A673 (cell line): ENCODE data around the gene ADGRG1. TPM values are rescaled to one million over a fixed set of nuclear protein-coding genes. Genes with fewer than 3 reads are reported as not detected.

ENCODE experiments used
- BruUV-seq: library from RNA; stranded (reverse); fragments of 400-500 nt; replicated peaks from 2 replicates; lab custom pipeline; 2021; lab: Mats Ljungman, UMichigan
- CTCF ChIA-PET: fragments of 300-600 bp; sonication (Branson Sonifier 250); formaldehyde crosslinking; loops from one replicate; lab custom pipeline; 2022; ENCODE audit warnings: antibody characterized with exemption; lab: Charles Lee
- POLR2A ChIA-PET: fragments of 300-600 bp; sonication (Branson Sonifier 250); formaldehyde crosslinking; loops from one replicate; lab custom pipeline; 2022; ENCODE audit warnings: antibody characterized with exemption; ENCODE audit not compliant: low non-redundant PET; lab: Charles Lee
- DNase-seq: peaks from one replicate; pipeline ENCODE4 v3.0.0-alpha.2; 2015; ENCODE audit warnings: low spot score
- H3K27ac ChIP-seq: fragments of 200-600 bp; sonication (generic); 2 replicates; pipeline ENCODE4 v1.5.1; 2016; ENCODE audit warnings: mixed run types, low read depth, mild to moderate bottlenecking, mixed read lengths, antibody characterized with exemption, low read length; ENCODE audit not compliant: poor library complexity, severe bottlenecking
- H3K27me3 ChIP-seq: fragments of 200-600 bp; sonication (generic); replicated peaks from 2 replicates; pipeline ENCODE4 v1.6.1; 2017; ENCODE audit warnings: mixed run types, low read depth, mild to moderate bottlenecking, mixed read lengths, antibody characterized with exemption, low read length; ENCODE audit not compliant: insufficient read depth, poor library complexity
- H3K36me3 ChIP-seq: fragments of 200-600 bp; sonication (generic); 2 replicates; pipeline ENCODE4 v1.6.1; 2016; ENCODE audit warnings: mixed run types, mild to moderate bottlenecking, mixed read lengths, antibody characterized with exemption, low read length; ENCODE audit not compliant: insufficient read depth, poor library complexity, severe bottlenecking
- H3K4me1 ChIP-seq: fragments of 200-600 bp; sonication (generic); 2 replicates; pipeline ENCODE4 v1.6.1; 2017; ENCODE audit warnings: mixed run types, mild to moderate bottlenecking, mixed read lengths, antibody characterized with exemption, low read length; ENCODE audit not compliant: insufficient read depth, poor library complexity, severe bottlenecking
- H3K4me3 ChIP-seq: fragments of 200-600 bp; sonication (generic); 2 replicates; pipeline ENCODE4 v1.5.1; 2016; ENCODE audit warnings: low read depth, mixed run types, mild to moderate bottlenecking, mixed read lengths, low read length; ENCODE audit not compliant: poor library complexity, severe bottlenecking
- H3K9me3 ChIP-seq: fragments of 200-600 bp; sonication (generic); 2 replicates; pipeline ENCODE4 v1.6.1; 2016; ENCODE audit warnings: mixed run types, low read depth, mild to moderate bottlenecking, mixed read lengths, antibody characterized with exemption, low read length; ENCODE audit not compliant: poor library complexity, severe bottlenecking
- CTCF ChIP-seq: fragments of 300-800, 200-600 bp; sonication (generic); conservative IDR thresholded peaks from 2 replicates; pipeline ENCODE4 v1.5.1; 2017; ENCODE audit warnings: low read depth, mild to moderate bottlenecking, antibody characterized with exemption, low read length, moderate library complexity, mixed read lengths
- EZH2 ChIP-seq: fragments of 200-600 bp; sonication (generic); IDR thresholded peaks from 2 replicates; pipeline ENCODE4 v1.6.1; 2017; ENCODE audit warnings: borderline replicate concordance, low read depth, mild to moderate bottlenecking, mixed read lengths, antibody characterized with exemption, low read length; ENCODE audit not compliant: poor library complexity, severe bottlenecking
- intact Hi-C: fragments of 100-400 bp; cut with micrococcal nuclease; formaldehyde crosslinking; loops from one replicate; pipeline ENCODE4 v1.10.0; 2022; ENCODE audit not compliant: unreplicated experiment
- total RNA-seq: library from RNA; stranded (reverse); gene quantifications from 2 replicates; pipeline ENCODE4 v1.2.3, GENCODE V29; 2021

Gene ADGRG1
- total RNA-seq, 1 experiment from 2014 or later, result 0.75 TPM

- no peak for DNase-seq
- no TSS peak for BruUV-seq
- intact Hi-C loops, result no loop called here
- no peaks in the 10 kb centered on the region for H3K27me3 ChIP-seq
- ChIA-PET CTCF (no interaction called here), POLR2A (no interaction called here)
- H3K27ac ChIP-seq, result no peak overlapping the region
- H3K36me3 ChIP-seq, result no peaks in the 10 kb centered on the region
- no peak overlapping the region for H3K4me3 ChIP-seq
- TF ChIP-seq CTCF (no peak), EZH2 (no peak)
- no peaks in the 10 kb centered on the region for H3K9me3 ChIP-seq
- peaks cover 8% of the 10 kb centered on the region for H3K4me1 ChIP-seq
Measured at GRCh38 chr16:57624806-57625500, 3.5 kb upstream of the ADGRG1 start.

- POLR2A ChIA-PET, result no interaction called here
- intact Hi-C loops, result no loop called here
- BruUV-seq, result no TSS peak
Measured at GRCh38 chr16:57626420-57627170, 1.8 kb upstream of the ADGRG1 start.

More at GRCh38 chr16:57626420-57627170, 1.8 kb upstream of the ADGRG1 start:
- H3K36me3 ChIP-seq, result no peaks in the 10 kb centered on the region
- no peaks in the 10 kb centered on the region for H3K27me3 ChIP-seq
- H3K4me1 ChIP-seq, result peaks cover 8% of the 10 kb centered on the region
- CTCF ChIA-PET, result no interaction called here
- no peak overlapping the region for H3K27ac ChIP-seq
- no peak for DNase-seq
- no peaks in the 10 kb centered on the region for H3K9me3 ChIP-seq
- TF ChIP-seq EZH2 (no peak), CTCF (no peak)
- H3K4me3 ChIP-seq, result no peak overlapping the region
